Measurements from ENCODE around the gene HYDIN. TPM values are rescaled to one million over a fixed set of nuclear protein-coding genes. Genes with fewer than 3 reads are reported as not detected.

HYDIN gene
- polyA plus RNA-seq, 2 donors, result 0.02 to 0.20 TPM

GRCh38 chr16:70788668-70789594 is 441.6 kb downstream of the HYDIN start:
- Histone ChIP-seq H3K36me3 (ENCODE audit: control insufficient read depth in 2 of 2, insufficient read depth in 2 of 2, low read length in 1 of 2) (peaks cover 14 to 25% of the 10 kb centered on the region in 2 donors), H3K27me3 (ENCODE audit: control insufficient read depth in 1 of 2, insufficient read depth in 2 of 2, low read length in 2 of 2) (no peaks in the 10 kb centered on the region), H3K4me3 (ENCODE audit: low read depth in 1 of 2, low read length in 2 of 2) (no peak overlapping the region), H3K9me3 (ENCODE audit: control insufficient read depth in 2 of 2, insufficient read depth in 1 of 2, low read depth in 1 of 2, low read length in 1 of 2) (peaks cover 0 to 3% of the 10 kb centered on the region in 2 donors), H3K4me1 (ENCODE audit: control insufficient read depth in 2 of 2, insufficient read depth in 2 of 2, low read length in 1 of 2) (no peaks in the 10 kb centered on the region), H3K27ac (ENCODE audit: low read depth in 2 of 2, low read length in 1 of 2) (no peak overlapping the region)
- WGBS, 2 donors, result 81 to 86% methylated on average over 18 of the region's 18 CpGs

GRCh38 chr16:70786020-70786755 is 444.3 kb downstream of the HYDIN start:
- Histone ChIP-seq H3K36me3 (ENCODE audit: control insufficient read depth in 2 of 2, insufficient read depth in 2 of 2, low read length in 1 of 2) (peaks cover 28 to 52% of the 10 kb centered on the region in 2 donors), H3K4me3 (ENCODE audit: low read depth in 1 of 2, low read length in 2 of 2) (no peak overlapping the region), H3K9me3 (ENCODE audit: control insufficient read depth in 2 of 2, insufficient read depth in 1 of 2, low read depth in 1 of 2, low read length in 1 of 2) (peaks cover 0 to 3% of the 10 kb centered on the region in 2 donors), H3K4me1 (ENCODE audit: control insufficient read depth in 2 of 2, insufficient read depth in 2 of 2, low read length in 1 of 2) (no peaks in the 10 kb centered on the region), H3K27me3 (ENCODE audit: control insufficient read depth in 1 of 2, insufficient read depth in 2 of 2, low read length in 2 of 2) (no peaks in the 10 kb centered on the region), H3K27ac (ENCODE audit: low read depth in 2 of 2, low read length in 1 of 2) (no peak overlapping the region)
- 93% methylated on average over 19 of the region's 19 CpGs for WGBS, 2 donors

- WGBS, 2 donors, result 87 to 90% methylated on average over 21 of the region's 21 CpGs
- Histone ChIP-seq H3K27ac (ENCODE audit: low read depth in 2 of 2, low read length in 1 of 2) (no peak overlapping the region), H3K9me3 (ENCODE audit: control insufficient read depth in 2 of 2, insufficient read depth in 1 of 2, low read depth in 1 of 2, low read length in 1 of 2) (peaks cover 0 to 3% of the 10 kb centered on the region in 2 donors), H3K36me3 (ENCODE audit: control insufficient read depth in 2 of 2, insufficient read depth in 2 of 2, low read length in 1 of 2) (peaks cover 31 to 55% of the 10 kb centered on the region in 2 donors), H3K27me3 (ENCODE audit: control insufficient read depth in 1 of 2, insufficient read depth in 2 of 2, low read length in 2 of 2) (no peaks in the 10 kb centered on the region), H3K4me1 (ENCODE audit: control insufficient read depth in 2 of 2, insufficient read depth in 2 of 2, low read length in 1 of 2) (peaks cover 0 to 2% of the 10 kb centered on the region in 2 donors), H3K4me3 (ENCODE audit: low read depth in 1 of 2, low read length in 2 of 2) (no peak overlapping the region)
These were observed 445.6 kb downstream of the HYDIN start for GRCh38 chr16:70784692-70785555.

DNA sequence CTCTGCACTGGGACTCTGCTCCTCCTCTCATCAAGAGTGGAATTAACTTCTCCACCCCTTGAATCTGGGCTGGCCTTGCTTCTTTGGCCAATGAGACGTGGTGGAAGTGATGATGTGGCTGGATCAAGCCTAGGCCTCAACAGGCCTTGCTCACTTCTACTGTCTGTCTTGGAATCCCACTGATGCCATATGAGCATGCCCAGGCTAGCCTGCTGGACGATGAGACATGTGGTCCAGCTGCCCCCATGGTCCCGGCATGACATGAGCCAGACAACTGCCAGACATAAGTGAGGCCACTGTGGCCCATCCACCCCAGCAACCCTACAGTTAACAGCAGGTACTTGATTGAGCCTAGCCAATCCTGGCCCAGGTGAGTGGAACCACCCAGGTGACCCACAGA is 448.3 kb downstream of the HYDIN start:
- no peaks in the 10 kb centered on the region for H3K27me3 ChIP-seq (ENCODE audit: control insufficient read depth in 1 of 2, insufficient read depth in 2 of 2, low read length in 2 of 2)
- no peak overlapping the region for H3K4me3 ChIP-seq (ENCODE audit: low read depth in 1 of 2, low read length in 2 of 2)
- peaks cover 0 to 2% of the 10 kb centered on the region in 2 donors for H3K4me1 ChIP-seq (ENCODE audit: control insufficient read depth in 2 of 2, insufficient read depth in 2 of 2, low read length in 1 of 2)
- peaks cover 37 to 55% of the 10 kb centered on the region in 2 donors for H3K36me3 ChIP-seq (ENCODE audit: control insufficient read depth in 2 of 2, insufficient read depth in 2 of 2, low read length in 1 of 2)
- peaks cover 0 to 3% of the 10 kb centered on the region in 2 donors for H3K9me3 ChIP-seq (ENCODE audit: control insufficient read depth in 2 of 2, insufficient read depth in 1 of 2, low read depth in 1 of 2, low read length in 1 of 2)
- WGBS, 2 donors, result 91 to 100% methylated on average over 3 of the region's 3 CpGs
- no peak overlapping the region for H3K27ac ChIP-seq (ENCODE audit: low read depth in 2 of 2, low read length in 1 of 2)

DNA sequence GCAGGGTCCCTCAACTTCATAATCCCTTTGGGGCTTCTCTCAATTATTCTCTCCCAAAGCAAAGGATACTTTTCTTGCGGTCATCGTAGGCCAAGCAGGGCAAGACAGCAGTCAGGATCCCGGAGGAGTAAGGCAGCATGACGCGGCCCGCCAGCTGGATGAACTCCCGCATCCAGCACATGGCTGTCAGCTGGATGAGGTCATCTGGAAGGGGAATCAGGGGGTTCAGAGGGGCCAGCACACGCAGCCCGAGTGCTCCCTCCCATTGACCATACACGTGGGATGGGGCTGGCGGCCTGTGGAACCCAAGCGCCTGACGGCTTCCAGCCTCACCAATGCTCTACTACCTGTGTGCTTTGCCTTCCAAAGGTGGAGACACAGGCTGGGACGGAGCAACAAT is 448.7 kb downstream of the HYDIN start:
- Histone ChIP-seq H3K36me3 (ENCODE audit: control insufficient read depth in 2 of 2, insufficient read depth in 2 of 2, low read length in 1 of 2) (peaks cover 37 to 53% of the 10 kb centered on the region in 2 donors), H3K4me1 (ENCODE audit: control insufficient read depth in 2 of 2, insufficient read depth in 2 of 2, low read length in 1 of 2) (peaks cover 0 to 2% of the 10 kb centered on the region in 2 donors), H3K9me3 (ENCODE audit: control insufficient read depth in 2 of 2, insufficient read depth in 1 of 2, low read depth in 1 of 2, low read length in 1 of 2) (peaks cover 0 to 3% of the 10 kb centered on the region in 2 donors), H3K27me3 (ENCODE audit: control insufficient read depth in 1 of 2, insufficient read depth in 2 of 2, low read length in 2 of 2) (no peaks in the 10 kb centered on the region), H3K4me3 (ENCODE audit: low read depth in 1 of 2, low read length in 2 of 2) (no peak overlapping the region), H3K27ac (ENCODE audit: low read depth in 2 of 2, low read length in 1 of 2) (no peak overlapping the region)
- 94 to 97% methylated on average over 14 of the region's 14 CpGs for WGBS, 2 donors

DNA sequence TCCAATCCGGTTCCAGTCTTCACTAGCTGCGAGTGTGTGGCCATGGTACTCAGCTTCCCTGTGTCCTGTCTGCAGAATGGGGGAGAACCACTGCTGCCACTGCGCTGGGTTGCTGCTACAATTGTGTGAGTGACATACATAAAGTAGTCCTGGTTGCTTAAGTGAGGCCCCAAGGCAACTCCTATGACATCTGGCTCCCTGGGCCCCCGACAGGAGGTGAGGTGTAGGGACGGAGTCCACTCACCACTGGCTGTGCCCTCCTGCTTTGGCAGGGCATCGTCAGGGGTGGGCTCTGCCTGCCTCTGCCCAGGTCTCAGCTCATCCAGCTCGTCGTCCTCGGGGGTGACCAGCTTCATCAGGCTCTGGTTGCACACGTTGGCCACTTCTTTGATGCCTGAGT is 450.0 kb downstream of the HYDIN start:
- Histone ChIP-seq H3K36me3 (ENCODE audit: control insufficient read depth in 2 of 2, insufficient read depth in 2 of 2, low read length in 1 of 2) (peaks cover 32 to 47% of the 10 kb centered on the region in 2 donors), H3K27me3 (ENCODE audit: control insufficient read depth in 1 of 2, insufficient read depth in 2 of 2, low read length in 2 of 2) (no peaks in the 10 kb centered on the region), H3K27ac (ENCODE audit: low read depth in 2 of 2, low read length in 1 of 2) (no peak overlapping the region), H3K4me1 (ENCODE audit: control insufficient read depth in 2 of 2, insufficient read depth in 2 of 2, low read length in 1 of 2) (peaks cover 0 to 2% of the 10 kb centered on the region in 2 donors), H3K9me3 (ENCODE audit: control insufficient read depth in 2 of 2, insufficient read depth in 1 of 2, low read depth in 1 of 2, low read length in 1 of 2) (peaks cover 0 to under 1% of the 10 kb centered on the region in 2 donors), H3K4me3 (ENCODE audit: low read depth in 1 of 2, low read length in 2 of 2) (no peak overlapping the region)
- WGBS, 2 donors, result 95 to 98% methylated on average over 10 of the region's 10 CpGs

DNA sequence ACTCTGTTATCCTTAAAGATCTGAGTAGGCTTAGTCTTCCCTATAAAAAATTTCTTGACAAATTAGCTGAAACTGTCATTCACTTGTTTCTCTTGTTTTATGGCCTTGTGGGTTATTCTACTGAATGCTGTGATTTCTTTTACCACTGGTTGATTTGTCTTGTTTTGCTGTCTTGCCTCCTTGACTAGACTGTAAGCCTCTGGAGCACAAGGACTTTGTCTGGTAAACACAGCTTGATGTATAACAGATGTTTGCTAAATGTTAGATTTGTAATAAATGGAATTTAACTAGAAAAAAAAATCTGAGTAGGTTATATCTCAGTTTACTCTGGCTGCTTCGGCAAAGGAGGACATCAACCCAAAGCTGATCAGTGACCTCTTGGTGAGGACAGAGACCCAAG is 451.2 kb downstream of the HYDIN start:
- peaks cover 25 to 37% of the 10 kb centered on the region in 2 donors for H3K36me3 ChIP-seq (ENCODE audit: control insufficient read depth in 2 of 2, insufficient read depth in 2 of 2, low read length in 1 of 2)

GRCh38 chr16:70778901-70779309 is 451.6 kb downstream of the HYDIN start:
- H3K36me3 ChIP-seq (ENCODE audit: control insufficient read depth in 2 of 2, insufficient read depth in 2 of 2, low read length in 1 of 2), result peaks cover 29 to 33% of the 10 kb centered on the region in 2 donors
- H3K27me3 ChIP-seq (ENCODE audit: control insufficient read depth in 1 of 2, insufficient read depth in 2 of 2, low read length in 2 of 2), result no peaks in the 10 kb centered on the region
- H3K4me3 ChIP-seq (ENCODE audit: low read depth in 1 of 2, low read length in 2 of 2), result no peak overlapping the region
- H3K27ac ChIP-seq (ENCODE audit: low read depth in 2 of 2, low read length in 1 of 2), result no peak overlapping the region
- H3K4me1 ChIP-seq (ENCODE audit: control insufficient read depth in 2 of 2, insufficient read depth in 2 of 2, low read length in 1 of 2), result peaks cover 0 to 2% of the 10 kb centered on the region in 2 donors
- WGBS, 2 donors, result 31 to 49% methylated on average over 8 of the region's 8 CpGs
- no peaks in the 10 kb centered on the region for H3K9me3 ChIP-seq (ENCODE audit: control insufficient read depth in 2 of 2, insufficient read depth in 1 of 2, low read depth in 1 of 2, low read length in 1 of 2)

More for the DNA sequence above, 451.2 kb downstream of the HYDIN start:
- Histone ChIP-seq H3K4me1 (ENCODE audit: control insufficient read depth in 2 of 2, insufficient read depth in 2 of 2, low read length in 1 of 2) (peaks cover 0 to 2% of the 10 kb centered on the region in 2 donors), H3K27ac (ENCODE audit: low read depth in 2 of 2, low read length in 1 of 2) (no peak overlapping the region), H3K27me3 (ENCODE audit: control insufficient read depth in 1 of 2, insufficient read depth in 2 of 2, low read length in 2 of 2) (no peaks in the 10 kb centered on the region), H3K4me3 (ENCODE audit: low read depth in 1 of 2, low read length in 2 of 2) (no peak overlapping the region), H3K9me3 (ENCODE audit: control insufficient read depth in 2 of 2, insufficient read depth in 1 of 2, low read depth in 1 of 2, low read length in 1 of 2) (no peaks in the 10 kb centered on the region)
- WGBS, 2 donors, result 79 to 81% methylated on average over 1 of the region's 1 CpG

GRCh38 chr16:70777973-70778406 is 452.5 kb downstream of the HYDIN start:
- WGBS, 2 donors, result 87 to 91% methylated on average over 8 of the region's 8 CpGs
- H3K27ac ChIP-seq (ENCODE audit: low read depth in 2 of 2, low read length in 1 of 2), result no peak overlapping the region

More at GRCh38 chr16:70777973-70778406, 452.5 kb downstream of the HYDIN start:
- peaks cover 0 to 2% of the 10 kb centered on the region in 2 donors for H3K4me1 ChIP-seq (ENCODE audit: control insufficient read depth in 2 of 2, insufficient read depth in 2 of 2, low read length in 1 of 2)
- peaks cover 23 to 24% of the 10 kb centered on the region in 2 donors for H3K36me3 ChIP-seq (ENCODE audit: control insufficient read depth in 2 of 2, insufficient read depth in 2 of 2, low read length in 1 of 2)
- H3K9me3 ChIP-seq (ENCODE audit: control insufficient read depth in 2 of 2, insufficient read depth in 1 of 2, low read depth in 1 of 2, low read length in 1 of 2), result no peaks in the 10 kb centered on the region
- H3K27me3 ChIP-seq (ENCODE audit: control insufficient read depth in 1 of 2, insufficient read depth in 2 of 2, low read length in 2 of 2), result no peaks in the 10 kb centered on the region
- no peak overlapping the region for H3K4me3 ChIP-seq (ENCODE audit: low read depth in 1 of 2, low read length in 2 of 2)

Measured in esophagus (tissue), 2 donors.